DMS53 treated with DMSO at 0.1 percent for 48 hours (cell line): ENCODE results near the gene RSRP1.

Experiments
- DNase-seq: peaks from one replicate; lab custom pipeline; 2025; ENCODE audit not compliant: unreplicated experiment; lab: John Stamatoyannopoulos, UW

The RSRP1 gene

GRCh38 chr1:25220666-25221065, 26.6 kb downstream of the RSRP1 start:
- DNase-seq: no peak

DNA sequence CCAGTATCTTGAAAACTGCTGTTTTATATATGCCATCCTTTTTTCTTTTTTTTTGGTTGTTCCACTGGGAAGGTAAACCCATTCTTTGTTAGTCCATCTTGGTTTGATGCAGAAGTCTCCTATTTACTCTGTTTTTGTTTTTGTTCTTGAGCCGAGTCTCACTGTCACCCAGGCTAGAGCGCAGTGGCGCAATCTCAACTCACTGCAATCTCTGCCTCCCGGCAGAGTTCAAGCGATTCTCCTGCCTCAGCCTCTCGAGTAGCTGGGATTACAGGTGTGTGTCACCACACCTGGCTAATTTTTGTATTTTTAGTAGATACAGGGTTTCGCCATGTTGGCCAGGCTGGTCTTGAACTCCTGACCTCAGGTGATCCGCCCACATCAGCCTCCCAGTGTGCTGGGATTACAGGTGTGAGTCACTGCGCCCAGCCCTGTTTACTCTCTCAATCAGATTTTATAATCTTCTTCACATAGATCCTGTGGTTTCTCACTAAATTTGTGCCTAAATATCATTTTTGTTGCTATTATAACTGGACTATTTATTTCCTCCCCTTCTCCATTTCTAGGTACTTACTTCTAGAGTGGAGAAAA, 27.5 kb downstream of the RSRP1 start:
- DNase-seq: no peak

GRCh38 chr1:25217598-25218232, 29.5 kb downstream of the RSRP1 start:
- no peak for DNase-seq

DNA sequence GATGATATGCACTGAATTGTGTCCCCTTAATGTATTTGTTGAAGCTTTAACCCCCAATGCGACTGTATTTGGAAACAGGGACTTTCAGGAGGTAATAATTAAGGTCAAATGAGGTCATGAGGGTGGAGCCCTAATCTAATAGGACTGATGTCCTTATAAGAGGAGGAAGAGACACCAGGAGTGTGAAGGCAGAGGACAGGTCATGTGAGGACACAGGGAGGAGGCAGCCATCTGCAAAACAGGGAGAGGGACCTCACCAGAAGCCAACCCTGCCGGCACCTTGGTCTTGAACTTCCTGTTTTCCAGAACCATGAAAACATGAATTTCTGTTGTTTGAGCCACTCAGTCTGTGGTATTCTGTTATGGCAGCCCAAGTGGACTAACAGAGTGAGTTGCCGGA, 30.2 kb downstream of the RSRP1 start:
- no peak for DNase-seq

- no peak for DNase-seq
Measured at GRCh38 chr1:25216123-25216522, 31.1 kb downstream of the RSRP1 start.

DNA sequence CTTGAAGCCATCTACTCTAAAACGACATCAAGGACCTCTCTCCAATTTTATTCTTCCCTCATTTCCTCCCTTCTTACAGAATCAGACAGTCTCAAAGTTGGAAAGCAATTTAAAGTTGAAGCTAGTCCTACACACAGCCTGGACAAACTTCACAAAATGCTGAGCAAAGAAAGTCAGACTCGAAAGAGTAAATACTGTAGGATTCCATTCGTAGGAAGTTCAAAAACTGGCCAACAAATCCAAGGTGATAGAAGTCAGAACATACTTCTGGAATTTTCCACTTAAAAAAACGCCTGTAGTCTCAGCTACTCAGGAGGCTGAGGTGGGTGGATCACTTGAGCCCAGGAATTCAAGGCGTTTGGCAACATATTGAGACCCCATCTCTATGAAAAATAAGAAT, 34.5 kb downstream of the RSRP1 start:
- DNase-seq: no peak

DNA sequence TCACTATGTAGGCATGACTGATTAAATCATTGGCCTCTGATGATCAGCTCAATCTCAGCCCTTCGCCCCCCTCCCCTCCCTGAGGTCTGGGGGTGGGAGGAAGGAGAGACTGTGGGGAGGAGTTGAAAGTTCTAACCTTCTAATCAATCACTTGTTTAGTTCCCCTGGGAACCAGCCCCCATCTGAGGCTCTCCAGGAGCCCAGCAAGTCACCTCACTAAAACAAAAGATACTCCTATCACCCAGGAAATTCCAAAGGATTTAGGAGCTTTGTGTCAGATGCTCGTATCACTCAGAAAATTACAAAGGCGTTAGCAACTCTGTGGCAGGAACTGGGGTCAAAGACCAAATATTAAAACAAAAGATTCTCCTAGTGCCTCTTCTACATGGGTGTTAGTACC, 36.5 kb downstream of the RSRP1 start:
- no peak for DNase-seq

DNA sequence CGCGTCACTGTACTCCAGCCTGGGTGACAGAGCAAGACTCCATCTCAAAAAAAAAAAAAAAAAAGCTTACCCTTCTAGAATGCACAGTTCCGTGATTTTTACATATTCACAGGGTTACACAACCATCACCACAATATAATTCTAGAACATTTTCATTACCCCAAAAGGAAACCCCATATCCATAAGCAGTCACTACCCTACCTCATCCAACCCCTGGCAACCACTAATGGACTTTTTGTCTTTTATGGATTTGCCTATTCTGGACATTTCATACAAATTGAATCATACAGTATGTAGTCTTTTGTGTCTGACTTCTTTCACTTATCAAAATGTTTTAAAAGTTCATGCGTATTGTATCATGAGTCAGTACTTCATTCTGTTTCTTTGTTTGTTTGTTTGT, 37.7 kb downstream of the RSRP1 start:
- no peak for DNase-seq

- DNase-seq: no peak
Measured at GRCh38 chr1:25208561-25209222, 38.6 kb downstream of the RSRP1 start.

DNA sequence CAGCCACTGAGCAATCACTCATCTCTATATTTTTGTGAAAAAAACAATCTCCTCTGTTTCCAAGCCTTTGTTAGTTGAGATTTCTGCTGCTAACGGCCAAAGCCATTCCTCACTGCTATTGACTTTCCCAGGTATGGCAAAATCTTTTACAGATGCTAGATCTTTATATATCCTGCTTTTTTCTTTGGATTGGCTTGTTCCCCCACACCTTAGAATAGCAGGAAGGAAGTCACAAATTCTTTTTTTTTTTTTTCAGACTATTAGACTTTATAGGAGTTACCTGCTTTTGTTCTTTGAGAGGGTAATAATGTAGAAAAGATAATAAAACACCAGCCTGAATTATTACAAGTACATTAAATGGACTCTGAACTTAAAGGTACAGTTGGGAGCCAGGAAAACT, 39.2 kb downstream of the RSRP1 start:
- DNase-seq: no peak

DNA sequence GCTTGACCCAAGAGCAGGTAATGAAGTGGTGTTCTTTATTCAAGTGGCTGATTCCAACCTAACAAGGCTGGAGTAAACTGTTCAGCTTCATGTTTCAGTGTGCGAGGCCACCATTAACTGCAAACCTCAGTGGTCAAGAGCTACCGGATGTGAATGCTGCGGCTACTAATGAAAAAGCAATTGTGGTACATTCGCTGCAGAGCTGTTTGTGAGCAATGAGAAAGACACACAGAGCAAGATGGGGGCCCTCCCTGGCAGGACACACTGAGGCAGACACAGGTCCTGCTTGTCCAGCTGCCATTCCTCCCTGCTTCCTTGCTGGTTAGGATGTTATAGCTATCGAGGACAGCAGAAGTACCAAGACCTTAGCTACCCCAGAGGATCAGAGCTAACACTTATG, 41.1 kb downstream of the RSRP1 start:
- DNase-seq: no peak

DNA sequence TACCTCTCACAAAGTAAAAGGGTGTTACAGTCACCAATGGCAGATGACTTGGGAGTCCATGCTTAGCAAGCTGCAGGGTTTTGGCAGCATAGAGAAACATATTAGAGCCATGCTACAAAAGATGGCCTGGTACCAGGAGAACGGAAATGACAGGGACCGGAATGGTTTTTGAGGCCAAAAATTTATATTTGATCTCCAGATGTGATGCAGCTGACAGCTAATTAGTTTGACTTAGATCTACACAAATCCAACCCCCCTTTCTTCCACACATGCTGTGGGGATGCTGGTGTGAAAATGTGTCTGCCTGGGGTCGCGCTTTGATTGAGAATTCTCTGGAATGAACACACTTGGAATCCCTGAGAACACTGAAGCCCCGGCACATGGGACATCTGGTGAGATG, 41.5 kb downstream of the RSRP1 start:
- DNase-seq: no peak

DNA sequence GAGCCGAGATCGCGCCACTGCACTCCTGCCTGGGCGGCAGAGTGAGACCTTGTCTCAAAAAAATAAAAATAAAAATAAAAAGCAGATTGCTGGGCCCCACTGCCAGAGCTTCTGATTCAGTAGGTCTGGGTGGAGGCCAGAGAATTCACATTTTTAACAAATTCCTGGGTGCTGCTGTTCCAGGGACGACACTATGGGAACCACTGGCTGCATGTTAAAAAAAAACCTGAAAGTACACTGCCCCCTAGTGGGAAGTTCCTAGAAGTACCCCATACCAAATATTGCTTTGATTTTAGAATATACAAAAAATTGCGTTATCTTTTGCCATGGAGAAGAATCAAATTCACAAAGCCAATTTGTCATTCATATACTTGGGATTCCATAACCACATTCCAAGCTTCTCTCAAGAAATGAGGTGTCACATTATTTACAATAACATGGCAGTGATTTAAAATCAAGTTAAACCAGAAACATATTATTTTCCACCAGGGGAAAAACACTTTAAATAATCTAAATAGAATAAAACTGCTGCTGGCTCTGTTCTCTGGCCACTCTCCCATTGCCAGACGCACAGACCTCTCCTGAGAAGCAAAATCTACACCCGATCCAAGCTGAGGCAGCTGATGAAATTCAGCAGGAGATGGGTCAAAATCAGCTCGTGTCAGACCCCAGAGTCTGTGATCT, 42.3 kb downstream of the RSRP1 start:
- DNase-seq: peak; percentile 42

- DNase-seq: no peak
Measured at GRCh38 chr1:25201006-25201405, 46.2 kb downstream of the RSRP1 start.

DNA sequence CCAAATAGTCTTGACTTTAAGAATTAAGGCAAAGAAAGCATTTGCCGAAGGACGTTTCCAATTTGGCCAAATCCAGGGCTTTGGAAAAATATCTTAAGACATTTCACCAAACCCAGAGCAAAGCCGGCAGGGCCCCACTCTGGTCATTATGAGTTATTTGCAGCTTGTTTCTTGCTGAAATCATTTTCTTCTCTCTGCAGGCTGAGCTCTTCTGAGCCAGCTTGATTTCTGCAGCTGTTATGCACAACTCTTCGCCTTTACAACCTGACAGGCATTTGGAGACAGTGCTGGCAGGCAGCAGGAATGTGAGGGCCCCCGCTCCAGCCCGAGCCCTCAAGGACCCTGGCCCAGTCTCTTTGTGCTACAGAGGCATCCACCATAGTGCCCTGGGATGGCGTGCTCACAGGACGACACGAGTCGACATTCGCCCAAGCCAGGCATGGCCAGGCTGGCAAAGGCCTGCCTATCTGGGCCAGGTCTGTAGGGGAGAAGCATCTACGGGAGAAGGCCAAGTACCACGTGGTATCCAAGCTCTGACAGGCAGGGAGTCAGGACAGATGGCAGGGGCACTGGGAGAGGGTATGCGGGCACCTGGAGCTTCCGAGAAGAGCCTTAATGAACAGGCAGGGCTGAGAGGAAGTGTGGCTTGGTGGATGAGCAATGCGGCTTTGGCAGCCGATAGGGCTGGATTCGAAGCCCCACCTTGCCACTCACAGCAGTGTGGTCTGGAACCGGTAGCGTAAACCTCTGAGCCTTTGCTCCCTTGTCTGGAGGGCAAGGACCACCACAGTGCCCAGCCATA, 47.2 kb downstream of the RSRP1 start:
- DNase-seq: no peak

GRCh38 chr1:25198663-25199252, 48.5 kb downstream of the RSRP1 start:
- DNase-seq: no peak

GRCh38 chr1:25197982-25198662, 49.1 kb downstream of the RSRP1 start:
- no peak for DNase-seq

DNA sequence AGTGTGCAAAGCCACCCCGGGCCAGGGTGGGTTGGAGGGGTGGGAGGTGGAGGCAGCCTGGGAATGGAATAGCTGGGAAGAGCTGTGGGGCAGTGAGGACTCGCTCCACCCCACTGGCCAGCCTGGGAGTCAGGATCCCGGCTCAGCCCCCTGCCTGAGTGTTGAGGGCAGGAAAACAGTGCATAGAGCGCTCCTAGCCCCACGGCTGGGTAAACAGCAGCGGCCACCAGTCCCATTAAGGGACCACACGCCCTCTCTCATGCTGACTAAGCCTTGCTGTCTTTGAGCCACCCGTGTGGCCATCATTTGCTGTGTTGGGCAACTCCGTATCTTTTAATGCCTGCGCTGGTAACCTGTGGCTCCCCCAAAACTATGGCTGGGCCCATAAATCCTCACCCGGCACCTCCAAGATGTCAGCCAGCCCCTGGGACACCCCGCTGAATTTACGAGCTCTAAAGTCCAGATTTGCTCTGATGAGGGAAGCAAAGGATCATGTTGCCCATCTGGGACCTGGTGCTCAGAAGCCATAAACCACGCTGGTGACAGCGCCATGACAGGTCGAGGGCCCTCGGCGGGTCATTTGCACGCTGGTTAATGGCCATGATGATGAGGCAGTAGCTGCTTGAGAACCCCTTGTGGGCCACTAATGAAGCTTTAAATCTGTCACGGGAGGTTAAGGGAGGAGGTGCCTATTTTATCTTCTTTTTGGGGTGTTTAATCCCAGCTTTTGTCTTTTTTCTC, 49.8 kb downstream of the RSRP1 start:
- DNase-seq: no peak

- no peak for DNase-seq
Measured at GRCh38 chr1:25196830-25197229, 50.4 kb downstream of the RSRP1 start.

DNA sequence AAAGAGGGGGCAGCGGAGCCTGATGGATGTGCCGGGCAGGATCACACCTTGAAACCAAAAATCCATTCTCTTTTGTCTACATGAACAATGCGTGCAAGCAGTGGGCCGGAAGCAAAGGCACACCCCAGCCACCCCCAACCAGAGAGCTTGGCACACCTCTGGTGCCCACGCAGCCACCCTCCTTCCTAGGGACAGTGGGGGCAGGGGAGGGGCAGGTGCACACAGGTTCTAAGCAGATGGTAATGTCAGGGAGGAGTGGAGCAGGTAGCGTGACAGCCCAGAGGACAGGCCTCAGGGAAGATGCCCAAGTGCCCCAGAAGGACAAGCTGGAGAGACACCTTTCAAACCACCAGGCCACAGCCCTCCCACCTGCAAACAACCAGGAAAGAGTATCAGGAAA, 51.4 kb downstream of the RSRP1 start:
- DNase-seq: peak; percentile 35
